GM12875 (cell line): Measurements from ENCODE around the gene MRPL2.

ENCODE experiments used
- H3K4me3 ChIP-seq: one replicate; pipeline ENCODE4 v1.5.1; 2011; ENCODE audit warnings: low read depth, low read length, control low read depth
- TF ChIP-seq, protein P1 (sequence below): IDR thresholded peaks from 2 replicates; pipeline ENCODE4 v1.5.1; 2011; ENCODE audit warnings: low read depth, mild to moderate bottlenecking, control low read depth, inconsistent platforms, low read length, moderate library complexity, borderline replicate concordance; ENCODE audit not compliant: insufficient read depth

The MRPL2 gene

DNA sequence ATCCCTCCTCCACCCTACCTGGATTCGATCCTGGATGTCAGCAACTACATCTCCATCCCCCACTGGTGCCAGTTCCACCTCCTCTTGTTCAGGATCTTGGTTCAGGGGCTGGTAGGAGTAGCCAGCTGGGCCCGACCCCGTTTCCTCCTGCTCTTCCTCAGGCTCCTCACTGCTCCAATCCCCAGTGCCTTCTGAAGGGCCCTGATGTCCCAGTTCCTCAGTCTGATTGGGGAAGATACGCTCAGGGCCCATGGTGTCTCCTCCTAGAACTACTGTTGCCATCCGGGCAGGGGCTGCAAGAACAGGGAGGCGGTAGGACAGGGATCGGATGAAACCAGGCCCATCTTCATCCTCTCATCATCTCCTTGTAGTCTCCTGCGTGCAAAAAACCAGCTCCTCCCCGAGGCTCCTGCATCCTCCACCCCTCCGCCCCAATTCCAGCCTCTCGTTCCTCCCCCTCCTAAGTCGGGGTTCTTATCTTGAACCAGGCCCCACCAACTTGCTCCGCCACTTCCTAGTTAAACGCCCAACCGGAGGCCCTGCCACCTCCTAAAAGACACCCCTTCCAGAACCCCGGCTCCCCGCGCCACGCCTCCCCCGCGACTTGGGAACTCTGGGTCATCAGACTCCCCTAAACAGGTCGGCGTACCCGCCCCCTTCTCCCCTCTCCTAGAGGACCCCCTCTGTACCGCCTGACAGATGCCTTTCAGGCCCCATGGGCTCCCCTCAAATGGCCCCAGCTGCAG is 46.0 kb downstream of the MRPL2 start:
- TF ChIP-seq, protein P1, sequence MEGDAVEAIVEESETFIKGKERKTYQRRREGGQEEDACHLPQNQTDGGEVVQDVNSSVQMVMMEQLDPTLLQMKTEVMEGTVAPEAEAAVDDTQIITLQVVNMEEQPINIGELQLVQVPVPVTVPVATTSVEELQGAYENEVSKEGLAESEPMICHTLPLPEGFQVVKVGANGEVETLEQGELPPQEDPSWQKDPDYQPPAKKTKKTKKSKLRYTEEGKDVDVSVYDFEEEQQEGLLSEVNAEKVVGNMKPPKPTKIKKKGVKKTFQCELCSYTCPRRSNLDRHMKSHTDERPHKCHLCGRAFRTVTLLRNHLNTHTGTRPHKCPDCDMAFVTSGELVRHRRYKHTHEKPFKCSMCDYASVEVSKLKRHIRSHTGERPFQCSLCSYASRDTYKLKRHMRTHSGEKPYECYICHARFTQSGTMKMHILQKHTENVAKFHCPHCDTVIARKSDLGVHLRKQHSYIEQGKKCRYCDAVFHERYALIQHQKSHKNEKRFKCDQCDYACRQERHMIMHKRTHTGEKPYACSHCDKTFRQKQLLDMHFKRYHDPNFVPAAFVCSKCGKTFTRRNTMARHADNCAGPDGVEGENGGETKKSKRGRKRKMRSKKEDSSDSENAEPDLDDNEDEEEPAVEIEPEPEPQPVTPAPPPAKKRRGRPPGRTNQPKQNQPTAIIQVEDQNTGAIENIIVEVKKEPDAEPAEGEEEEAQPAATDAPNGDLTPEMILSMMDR, result no peak
- H3K4me3 ChIP-seq, result peak overlapping the region; percentile 65

GRCh38 chr6:43012364-43012763 is 46.9 kb downstream of the MRPL2 start:
- TF ChIP-seq, protein P1, result no peak
- no peak overlapping the region for H3K4me3 ChIP-seq

- no peak overlapping the region for H3K4me3 ChIP-seq
- TF ChIP-seq, protein P1, result no peak
Measured at GRCh38 chr6:43011207-43011606, 48.0 kb downstream of the MRPL2 start.

DNA sequence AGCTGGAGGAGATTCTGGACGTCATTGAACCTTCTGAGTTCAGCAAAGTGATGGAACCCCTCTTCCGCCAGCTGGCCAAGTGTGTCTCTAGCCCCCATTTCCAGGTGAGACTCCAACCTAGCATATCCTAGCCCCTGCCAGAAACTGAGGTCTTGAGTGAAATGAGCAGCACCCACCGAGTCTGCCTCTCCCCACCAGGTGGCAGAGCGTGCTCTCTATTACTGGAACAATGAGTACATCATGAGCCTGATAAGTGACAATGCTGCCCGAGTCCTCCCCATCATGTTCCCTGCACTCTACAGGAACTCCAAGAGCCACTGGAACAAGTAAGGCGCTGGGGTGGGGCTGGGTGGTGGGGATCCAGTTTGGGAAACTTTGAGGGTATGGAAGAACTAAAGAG is 50.1 kb downstream of the MRPL2 start:
- TF ChIP-seq, protein P1, result peak; percentile 57
- H3K4me3 ChIP-seq, result no peak overlapping the region

GRCh38 chr6:43007126-43007525 is 52.1 kb downstream of the MRPL2 start:
- no peak overlapping the region for H3K4me3 ChIP-seq
- TF ChIP-seq, protein P1, result no peak

DNA sequence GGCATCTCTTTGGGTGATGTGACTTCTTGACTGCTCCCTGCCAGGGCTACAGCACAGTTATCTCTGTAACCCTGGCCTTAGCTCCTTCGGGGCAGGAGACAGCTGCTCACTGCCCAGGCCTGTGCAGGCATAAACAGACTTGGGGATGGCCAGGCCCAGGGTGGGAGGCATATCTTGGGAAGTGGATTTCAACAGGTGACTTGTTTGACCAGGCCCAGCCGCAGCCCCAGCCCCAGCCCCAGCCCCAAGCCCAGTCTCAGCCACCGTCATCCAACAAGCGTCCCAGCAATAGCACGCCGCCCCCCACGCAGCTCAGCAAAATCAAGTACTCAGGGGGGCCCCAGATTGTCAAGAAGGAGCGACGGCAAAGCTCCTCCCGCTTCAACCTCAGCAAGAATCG is 53.0 kb downstream of the MRPL2 start:
- H3K4me3 ChIP-seq, result no peak overlapping the region
- TF ChIP-seq, protein P1, result no peak

- TF ChIP-seq, protein P1, result no peak
- no peak overlapping the region for H3K4me3 ChIP-seq
Measured at GRCh38 chr6:43005844-43006243, 53.4 kb downstream of the MRPL2 start.
